Renal cortical epithelial cell (primary cell): ENCODE results near the gene HIGD1A. TPM values are rescaled to one million over a fixed set of nuclear protein-coding genes. Genes with fewer than 3 reads are reported as not detected.

Experiments used
- DNase-seq: peaks from one replicate; pipeline ENCODE4 v3.0.0-alpha.2; 2011; ENCODE audit warnings: low read depth
- total RNA-seq: library from RNA; depleted of rRNA; stranded (reverse); fragments of >200 nt; gene quantifications from 2 replicates; pipeline ENCODE4 v1.2.3, GENCODE V29; 2014

The HIGD1A gene
- total RNA-seq = 367 and 566 TPM in 2 replicates

- peak; percentile 87 for DNase-seq
Observed at GRCh38 chr3:42804106-42804830, at the start of gene HIGD1A. Gene HIGD1A (minus strand): TSS chr3:42804490. CDS start chr3:42794253, 10,237 bp downstream.

DNA sequence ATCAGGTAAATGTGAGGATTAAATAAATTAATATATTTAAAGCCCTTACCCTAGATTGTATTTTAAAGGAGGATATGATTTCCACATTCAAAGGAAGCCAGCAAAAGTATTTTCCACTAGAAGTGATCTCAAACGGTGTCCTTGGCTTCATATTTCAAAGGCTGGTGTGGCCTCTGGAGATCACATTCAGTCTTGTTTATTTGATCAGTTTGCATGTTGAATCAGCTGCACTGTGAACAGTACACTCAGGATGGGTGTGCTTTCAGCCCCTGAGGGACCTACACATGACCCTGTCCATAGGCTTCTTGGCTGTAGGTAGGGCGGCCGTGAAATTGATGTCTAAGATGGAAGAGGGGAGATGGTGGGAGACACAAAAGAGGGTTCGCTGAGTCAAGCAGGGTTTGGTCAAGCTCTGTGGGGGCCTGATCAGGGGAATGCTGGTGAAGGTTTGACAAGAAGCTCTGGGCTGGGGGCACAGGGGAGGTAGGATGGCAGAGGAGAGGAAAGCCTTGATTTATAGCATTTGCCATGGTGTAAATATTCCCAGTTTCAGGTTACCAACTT lies 49.5 kb upstream of the HIGD1A start:
- no peak for DNase-seq

GRCh38 chr3:42853056-42853455 lies 48.8 kb upstream of the HIGD1A start:
- DNase-seq = no peak

GRCh38 chr3:42852441-42852840 lies 48.2 kb upstream of the HIGD1A start:
- DNase-seq = no peak

DNA sequence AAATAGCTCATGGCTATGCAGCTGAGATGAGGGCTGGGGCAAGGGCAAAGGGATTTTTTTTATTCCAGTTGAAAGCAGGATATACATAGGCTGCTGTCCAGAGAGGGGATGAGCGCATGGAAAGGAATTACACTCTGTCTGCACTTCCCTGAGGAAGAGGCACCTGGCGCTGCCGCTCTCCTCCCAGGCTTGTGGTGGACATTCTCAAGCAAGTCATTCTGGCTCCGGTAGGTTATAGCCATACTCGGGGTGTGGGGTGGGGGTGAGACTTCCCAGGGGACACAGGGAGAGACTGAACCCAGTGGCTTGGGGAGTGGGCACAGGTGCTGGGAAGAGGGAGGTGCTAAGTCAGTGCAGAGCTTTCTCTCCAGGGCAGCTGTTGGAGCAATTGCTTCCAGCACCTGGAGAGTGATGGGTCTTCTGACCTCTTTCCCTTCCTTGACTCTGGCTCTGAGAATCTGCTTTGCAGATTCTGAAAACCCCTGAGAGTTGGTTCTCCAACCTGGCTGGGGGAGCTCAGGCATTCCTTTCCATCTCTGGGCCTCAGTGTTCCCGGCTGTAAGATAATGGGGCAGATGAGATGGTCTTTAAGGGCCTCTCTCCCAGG lies 47.0 kb upstream of the HIGD1A start:
- DNase-seq = no peak

DNA sequence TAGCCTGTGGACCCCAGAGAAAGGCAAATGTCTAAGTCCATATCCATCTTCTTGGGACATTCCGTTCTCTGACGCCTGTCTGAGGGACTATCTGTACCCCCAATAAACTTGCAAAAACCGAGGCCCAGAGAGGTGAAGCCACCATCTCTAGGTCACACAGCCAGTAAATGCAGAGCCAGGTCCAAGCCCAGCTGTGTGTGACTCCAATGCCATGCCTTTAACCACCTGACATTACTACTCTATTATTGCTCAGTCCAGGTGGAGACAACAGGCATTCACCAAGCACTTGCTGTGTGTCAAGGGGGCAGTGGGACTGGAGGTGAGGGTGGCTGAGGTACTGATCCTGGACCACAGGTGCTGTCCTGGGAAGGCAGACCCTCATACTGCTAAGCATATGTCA lies 46.0 kb upstream of the HIGD1A start:
- DNase-seq = no peak

DNA sequence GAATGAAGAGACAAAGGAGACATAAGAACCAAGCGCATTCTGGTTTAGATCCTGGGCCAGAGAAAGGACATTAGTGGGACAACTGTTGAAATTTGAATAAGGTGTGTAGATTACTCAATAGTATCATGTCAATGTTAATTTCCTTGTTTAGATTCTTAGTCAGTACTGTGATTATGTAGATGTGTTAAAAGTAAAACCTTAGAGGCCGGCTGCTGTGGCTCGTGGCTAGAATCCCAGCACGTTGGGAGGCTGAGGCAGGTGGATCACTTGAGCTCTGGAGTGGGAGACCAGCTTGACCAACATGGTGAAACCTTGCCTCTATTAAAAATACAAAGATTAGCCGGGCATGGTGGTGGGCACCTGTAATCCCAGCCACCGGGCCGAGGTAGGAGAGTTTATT lies 44.7 kb upstream of the HIGD1A start:
- no peak for DNase-seq

DNA sequence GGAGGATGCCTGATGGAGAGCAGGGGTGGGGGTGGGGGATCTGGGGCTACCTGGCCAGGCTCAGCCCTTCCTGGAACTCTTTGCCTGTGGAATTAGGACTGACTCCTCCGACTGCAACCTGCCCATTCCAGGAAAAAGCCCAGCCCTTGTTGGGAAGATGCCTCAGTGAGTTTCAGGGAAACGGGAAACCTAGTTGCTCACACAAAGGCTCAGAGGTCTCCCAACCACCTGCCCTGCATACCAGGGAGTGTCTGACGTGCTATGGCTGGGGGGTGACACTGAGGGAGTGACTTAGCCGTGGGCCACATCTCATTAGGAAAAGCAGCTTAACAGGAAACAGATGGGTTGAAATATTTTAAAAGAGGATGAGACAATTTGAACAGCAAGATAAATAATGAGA lies 43.4 kb upstream of the HIGD1A start:
- DNase-seq = peak; percentile 17

GRCh38 chr3:42846685-42847522 lies 42.6 kb upstream of the HIGD1A start:
- no peak for DNase-seq

- DNase-seq = no peak
Observed at GRCh38 chr3:42844815-42845214, 40.5 kb upstream of the HIGD1A start.

DNA sequence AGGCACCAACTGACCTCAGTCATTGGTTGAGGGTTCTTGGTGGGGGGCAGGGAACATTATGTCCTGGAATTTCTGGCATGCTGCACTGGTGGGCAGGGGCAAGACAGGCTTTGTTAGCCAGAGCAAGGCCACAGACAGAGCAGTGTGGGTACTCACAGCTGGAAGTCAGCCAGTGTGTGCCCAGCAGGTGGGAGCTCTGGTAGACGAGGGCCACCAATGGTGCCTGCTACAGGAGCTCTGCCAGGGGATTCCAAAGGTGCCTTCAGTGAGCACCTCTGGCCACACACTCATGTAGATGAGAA lies 40.1 kb upstream of the HIGD1A start:
- DNase-seq = peak; percentile 46

DNA sequence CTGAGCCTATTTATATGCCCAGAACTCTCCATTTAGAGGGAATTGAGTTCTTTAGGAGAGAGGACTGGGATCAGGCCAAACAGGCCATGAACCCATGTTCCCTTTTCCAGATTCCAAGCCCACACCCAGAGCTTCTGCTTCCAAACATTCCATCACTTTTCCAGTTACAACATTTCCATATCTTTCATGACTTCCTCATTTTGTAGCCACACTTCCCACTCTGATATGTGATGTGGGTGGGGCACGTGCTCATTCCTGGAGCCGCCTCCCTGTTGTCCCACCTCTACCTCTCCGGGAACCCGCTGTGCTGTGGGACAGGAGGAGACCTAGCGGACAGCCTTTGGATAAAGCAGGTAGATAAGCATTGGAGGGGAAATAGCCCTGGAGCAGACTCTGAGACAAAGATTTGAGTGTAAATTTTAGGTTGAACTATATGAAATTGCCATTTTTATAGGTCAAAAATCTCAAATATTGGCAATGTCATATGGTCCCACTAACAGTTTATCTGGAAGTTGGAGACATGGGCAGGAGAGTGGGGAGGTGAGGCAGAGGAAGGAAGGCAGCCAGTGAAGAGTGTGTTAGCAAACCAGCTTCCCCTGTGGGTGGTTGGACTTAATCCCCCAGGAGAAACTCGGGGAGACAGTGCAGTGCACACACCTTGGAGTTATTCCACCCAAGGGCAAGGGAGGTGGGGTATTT lies 39.6 kb upstream of the HIGD1A start:
- no peak for DNase-seq

DNA sequence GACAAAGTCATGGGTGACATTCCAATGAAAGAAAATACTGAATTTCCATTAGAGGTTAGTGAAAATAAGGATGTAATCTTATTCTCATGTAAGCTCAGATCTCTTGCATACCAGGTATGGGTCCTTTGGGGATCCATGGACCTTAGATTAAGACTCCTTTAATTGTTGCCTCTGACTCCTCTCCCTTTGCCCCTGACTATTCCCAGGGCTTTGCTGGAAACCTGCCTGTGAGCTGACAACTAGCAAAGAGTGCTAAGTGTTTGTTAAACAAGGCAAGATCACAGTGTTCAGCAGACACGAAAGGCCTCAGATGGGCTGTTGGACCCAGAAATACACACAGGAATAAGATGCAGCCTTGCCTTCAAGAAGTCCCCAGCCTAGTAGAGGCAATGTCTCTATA lies 37.0 kb upstream of the HIGD1A start:
- peak; percentile 64 for DNase-seq

DNA sequence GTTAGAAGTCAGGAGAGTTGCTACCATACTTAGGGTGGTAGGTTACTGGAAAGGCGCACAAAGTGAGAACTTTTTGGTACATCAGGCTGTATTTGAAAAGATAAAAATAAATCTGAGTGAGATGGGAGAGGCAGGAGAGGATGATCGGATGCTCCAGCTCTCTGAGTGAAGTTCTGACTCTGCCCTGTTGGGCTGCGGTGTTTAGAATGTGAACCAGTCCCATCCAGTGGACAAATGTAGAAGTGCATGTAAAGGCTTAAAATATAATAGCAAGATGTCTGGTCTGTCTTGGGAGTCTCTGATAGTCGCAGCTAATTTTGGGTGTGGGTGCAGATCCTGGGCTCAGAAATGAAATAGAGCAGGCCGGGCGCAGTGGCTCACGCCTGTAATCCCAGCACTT lies 35.3 kb upstream of the HIGD1A start:
- peak; percentile 72 for DNase-seq

- DNase-seq = no peak
Observed at GRCh38 chr3:42838571-42838970, 34.3 kb upstream of the HIGD1A start.

DNA sequence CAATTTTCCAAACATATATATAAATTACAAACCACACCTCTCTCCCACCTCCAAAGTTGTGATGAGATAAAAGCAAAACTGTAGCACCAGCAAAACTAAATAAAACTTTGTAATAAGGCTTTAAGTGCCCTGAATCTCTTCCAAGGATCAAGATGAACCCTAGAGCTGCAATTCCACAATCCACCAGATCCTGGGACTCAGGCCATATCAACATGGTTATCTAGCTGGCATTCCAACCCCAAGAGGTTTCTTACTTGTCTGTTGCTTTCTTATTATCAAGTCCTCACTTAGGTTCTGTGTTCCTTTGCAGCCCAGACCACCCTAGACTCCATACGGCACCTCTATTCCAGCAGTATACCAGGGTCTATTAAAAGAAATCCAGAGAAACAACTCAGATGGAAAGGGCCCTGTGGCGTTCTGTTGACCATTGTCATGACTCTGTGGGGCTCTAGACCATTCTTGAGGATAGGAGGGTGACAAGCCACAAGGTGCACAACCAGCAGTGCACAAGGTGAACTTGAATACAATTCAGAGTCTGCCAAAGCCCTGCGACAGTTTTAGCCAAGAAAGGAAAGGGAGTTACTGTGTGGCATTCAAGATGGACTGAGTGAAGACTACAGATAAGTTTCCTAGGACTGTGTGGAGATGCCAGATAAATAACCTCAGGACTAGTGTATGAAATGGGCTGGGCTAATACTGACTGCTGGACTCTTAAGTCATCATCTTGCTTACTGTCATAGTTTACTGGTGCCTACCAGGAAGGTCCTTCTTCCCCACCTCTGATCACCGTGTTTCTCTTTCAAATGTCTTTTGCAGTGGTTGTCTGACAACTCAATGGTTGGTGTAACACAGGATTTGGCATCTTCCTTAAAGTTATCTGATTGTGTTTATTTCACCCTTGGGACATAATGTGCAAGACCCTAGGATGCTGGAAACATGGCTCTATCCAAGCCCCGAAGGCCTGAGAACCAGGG lies 32.1 kb upstream of the HIGD1A start:
- no peak for DNase-seq

- DNase-seq = peak; percentile 65
Observed at GRCh38 chr3:42831321-42831713, 27.0 kb upstream of the HIGD1A start.

DNA sequence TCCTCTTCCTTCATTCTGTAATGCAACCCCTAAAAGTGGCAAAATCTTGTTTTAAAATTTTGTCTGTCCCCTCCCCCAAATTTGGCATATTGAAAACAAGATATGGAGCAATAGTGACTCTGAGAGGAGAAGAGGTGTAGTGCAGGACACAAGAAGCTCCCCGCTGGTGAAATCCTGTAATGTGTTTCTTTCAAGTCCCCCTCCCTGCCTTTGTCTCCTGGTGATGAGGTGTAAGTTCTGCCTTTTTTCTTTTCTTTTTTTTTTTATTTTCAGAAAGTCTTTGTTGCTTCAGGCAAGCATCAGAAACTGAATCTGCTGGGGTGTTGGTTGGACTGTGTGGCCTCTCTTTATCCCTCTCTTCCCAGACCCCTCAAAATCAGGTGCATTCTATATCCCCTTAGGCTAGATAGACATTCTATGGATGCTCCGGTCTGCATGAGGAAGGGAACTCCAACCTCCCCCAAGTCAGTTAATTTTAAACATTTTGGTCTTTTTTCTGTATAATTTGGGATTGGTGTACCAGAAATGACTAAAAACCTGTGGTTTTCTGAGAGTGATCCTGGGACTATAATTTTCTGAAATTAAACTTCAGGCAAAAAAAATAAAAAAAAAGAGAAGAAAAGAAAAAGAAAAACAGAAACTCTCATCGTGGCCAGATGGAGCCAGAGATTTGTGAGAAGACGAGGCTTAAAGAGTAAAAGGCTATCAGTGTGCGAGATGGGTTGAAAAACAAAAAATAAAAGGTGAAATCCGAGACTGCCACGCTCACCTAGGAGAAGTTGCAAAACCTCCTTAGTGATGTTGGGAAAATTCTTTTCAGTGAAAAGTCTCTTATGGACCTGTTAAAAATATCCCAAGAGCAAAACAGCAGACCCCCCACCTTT lies 26.4 kb upstream of the HIGD1A start:
- peak; percentile 63 for DNase-seq

GRCh38 chr3:42829628-42830436 lies 25.5 kb upstream of the HIGD1A start:
- DNase-seq = no peak
